Small intestine (tissue), 7 donors: Measurements from ENCODE around the gene TNS1. TPM values are rescaled to one million over a fixed set of nuclear protein-coding genes. Genes with fewer than 3 reads are reported as not detected.

Experiments
- DNase-seq, 2 donors: peaks; one replicate each; pipeline versions ENCODE4 v3.0.0 to v3.0.0-alpha.2; 2013
- FAIRE-seq: peaks from 2 replicates; lab custom pipeline; 2012; peaks lifted over from hg19 to GRCh38; lab: Jason Lieb, UNC
- H3K27ac ChIP-seq, 3 donors: one replicate each; pipeline ENCODE4 v1.5.1; 2013; ENCODE audit warnings: low read length in 2 of 3, mild to moderate bottlenecking in 2 of 3, control low read depth in 1 of 3, inconsistent platforms in 1 of 3, low read depth in 1 of 3, moderate library complexity in 1 of 3
- H3K27me3 ChIP-seq, 3 donors: one replicate each; pipeline ENCODE4 v1.6.1; 2013; ENCODE audit warnings: low read length in 3 of 3, inconsistent platforms in 1 of 3; ENCODE audit not compliant: control insufficient read depth in 3 of 3, insufficient read depth in 3 of 3
- H3K36me3 ChIP-seq, 3 donors: one replicate each; pipeline ENCODE4 v1.6.1; 2013; ENCODE audit warnings: low read length in 3 of 3, inconsistent platforms in 1 of 3, low read depth in 1 of 3, mild to moderate bottlenecking in 1 of 3, moderate library complexity in 1 of 3; ENCODE audit not compliant: control insufficient read depth in 3 of 3, insufficient read depth in 2 of 3
- H3K4me1 ChIP-seq, 3 donors: one replicate each; pipeline ENCODE4 v1.6.1; 2013; ENCODE audit warnings: low read length in 2 of 3, inconsistent platforms in 1 of 3, low read depth in 1 of 3, mild to moderate bottlenecking in 1 of 3, moderate library complexity in 1 of 3; ENCODE audit not compliant: control insufficient read depth in 3 of 3, insufficient read depth in 2 of 3
- H3K4me3 ChIP-seq, 3 donors: one replicate each; pipeline ENCODE4 v1.5.1; 2013; ENCODE audit warnings: low read length in 3 of 3, control low read depth in 1 of 3, inconsistent platforms in 1 of 3, low read depth in 1 of 3, mild to moderate bottlenecking in 1 of 3, moderate library complexity in 1 of 3
- H3K9me3 ChIP-seq, 2 donors: one replicate each; pipeline ENCODE4 v1.6.1; 2013; ENCODE audit warnings: low read depth in 1 of 2, low read length in 1 of 2; ENCODE audit not compliant: control insufficient read depth in 2 of 2, insufficient read depth in 1 of 2
- WGBS, 3 donors: extraction: QIAGEN DNeasy Blood & Tissue Kit; methylation state at CpG; one replicate each; pipeline ENCODE4 v1.1.7; 2013; 5-methylcytosine and 5-hydroxymethylcytosine counted together
- polyA plus RNA-seq, 4 donors: library from polyadenylated mRNA; stranded (reverse) in 3 of 4; unstranded in 1 of 4; fragments of 200-250 nt in 3 of 4; fragments of 120-200 nt in 1 of 4; gene quantifications; one replicate each; pipeline versions ENCODE4 v1.2.1 to v1.2.3, GENCODE V29; 2013
- donor health status: healthy with polysubstance abuse.
- donor health status: control.
- donor health status: control.
- donor health status: Bipolar disorder and iron deficiency.
- donor health status: healthy.

TNS1 gene
- polyA plus RNA-seq, 4 donors, result 1.3 to 52.1 (median 9.8) TPM

- H3K4me1 ChIP-seq, result peaks cover 0 to 5% (median 0%) of the 10 kb centered on the region in 3 donors
- DNase-seq (no peak), FAIRE-seq (no peak)
- H3K9me3 ChIP-seq, result no peaks in the 10 kb centered on the region
- WGBS, 3 donors, result 77 to 96% (median 78%) methylated on average over 6 to 7 of the region's 7 CpGs
- H3K4me3 ChIP-seq, result no peak overlapping the region
- H3K27ac ChIP-seq, result peak overlapping the region in 1 of 3 donors; percentile 20
- no peaks in the 10 kb centered on the region for H3K27me3 ChIP-seq
- peaks cover 0 to 46% (median 0%) of the 10 kb centered on the region in 3 donors for H3K36me3 ChIP-seq
These were observed 182.5 kb downstream of the TNS1 start for GRCh38 chr2:217820091-217820819.

- WGBS, 3 donors, result 88 to 91% (median 88%) methylated on average over 19 of the region's 19 CpGs
- H3K9me3 ChIP-seq, result no peaks in the 10 kb centered on the region
- no peak for DNase-seq
- H3K27ac ChIP-seq, result no peak overlapping the region
- no peak overlapping the region for H3K4me3 ChIP-seq
- FAIRE-seq, result no peak
- H3K4me1 ChIP-seq, result peaks cover 0 to 11% (median 0%) of the 10 kb centered on the region in 3 donors
- H3K36me3 ChIP-seq, result peaks cover 0 to 50% (median 0%) of the 10 kb centered on the region in 3 donors
- H3K27me3 ChIP-seq, result no peaks in the 10 kb centered on the region
These were observed 184.4 kb downstream of the TNS1 start for GRCh38 chr2:217818293-217818850.

- Histone ChIP-seq H3K27me3 (no peaks in the 10 kb centered on the region), H3K36me3 (peaks cover 0 to 53% (median 0%) of the 10 kb centered on the region in 3 donors), H3K4me1 (peaks cover 0 to 11% (median 0%) of the 10 kb centered on the region in 3 donors), H3K27ac (no peak overlapping the region), H3K9me3 (no peaks in the 10 kb centered on the region), H3K4me3 (no peak overlapping the region)
- DNase-seq (no peak), FAIRE-seq (no peak)
- 90 to 94% (median 93%) methylated on average over 26 of the region's 26 CpGs for WGBS, 3 donors
These were observed 185.1 kb downstream of the TNS1 start for GRCh38 chr2:217817466-217818292.

- peaks cover 0 to 52% (median 3%) of the 10 kb centered on the region in 3 donors for H3K36me3 ChIP-seq
- no peak for FAIRE-seq
- peak in 1 of 2 donors; percentile 27 for DNase-seq
- H3K4me3 ChIP-seq, result no peak overlapping the region
- peak overlapping the region in 2 of 3 donors; percentile 55 to 61 for H3K27ac ChIP-seq
- H3K4me1 ChIP-seq, result peaks cover 0 to 11% (median 0%) of the 10 kb centered on the region in 3 donors
- no peaks in the 10 kb centered on the region for H3K9me3 ChIP-seq
- WGBS, 3 donors, result 36 to 75% (median 59%) methylated on average over 11 of the region's 11 CpGs
- H3K27me3 ChIP-seq, result no peaks in the 10 kb centered on the region
These were observed 186.4 kb downstream of the TNS1 start for GRCh38 chr2:217816396-217816869.

- DNase-seq (peak in 1 of 2 donors; percentile 29), FAIRE-seq (no peak)
- H3K27ac ChIP-seq, result no peak overlapping the region
- no peaks in the 10 kb centered on the region for H3K9me3 ChIP-seq
- H3K4me1 ChIP-seq, result peaks cover 0 to 11% (median 0%) of the 10 kb centered on the region in 3 donors
- no peaks in the 10 kb centered on the region for H3K27me3 ChIP-seq
- peaks cover 0 to 55% (median 3%) of the 10 kb centered on the region in 3 donors for H3K36me3 ChIP-seq
- H3K4me3 ChIP-seq, result no peak overlapping the region
- WGBS, 3 donors, result 23 to 70% (median 38%) methylated on average over 6 of the region's 6 CpGs
These were observed 189.0 kb downstream of the TNS1 start for GRCh38 chr2:217813828-217814227.

- H3K36me3 ChIP-seq, result peaks cover 0 to 59% (median 3%) of the 10 kb centered on the region in 3 donors
These were observed 190.6 kb downstream of the TNS1 start for GRCh38 chr2:217812170-217812569.

GRCh38 chr2:217810260-217810659 lies 192.5 kb downstream of the TNS1 start:
- 85 to 93% (median 89%) methylated on average over 7 of the region's 7 CpGs for WGBS, 3 donors
- H3K4me3 ChIP-seq, result no peak overlapping the region
- DNase-seq (no peak), FAIRE-seq (no peak)
- peaks cover 0 to 11% (median 0%) of the 10 kb centered on the region in 3 donors for H3K4me1 ChIP-seq
- no peaks in the 10 kb centered on the region for H3K9me3 ChIP-seq
- no peak overlapping the region for H3K27ac ChIP-seq
- peaks cover 0 to 57% (median 3%) of the 10 kb centered on the region in 3 donors for H3K36me3 ChIP-seq
- H3K27me3 ChIP-seq, result no peaks in the 10 kb centered on the region

More at GRCh38 chr2:217812170-217812569, 190.6 kb downstream of the TNS1 start:
- H3K9me3 ChIP-seq, result no peaks in the 10 kb centered on the region
- no peak overlapping the region for H3K4me3 ChIP-seq
- H3K27me3 ChIP-seq, result no peaks in the 10 kb centered on the region
- FAIRE-seq (no peak), DNase-seq (no peak)
- H3K27ac ChIP-seq, result no peak overlapping the region
- 84 to 89% (median 87%) methylated on average over 6 of the region's 6 CpGs for WGBS, 3 donors
- peaks cover 0 to 16% (median 0%) of the 10 kb centered on the region in 3 donors for H3K4me1 ChIP-seq

- Histone ChIP-seq H3K27me3 (no peaks in the 10 kb centered on the region), H3K36me3 (peaks cover 0 to 60% (median 3%) of the 10 kb centered on the region in 3 donors), H3K27ac (no peak overlapping the region), H3K9me3 (no peaks in the 10 kb centered on the region), H3K4me3 (no peak overlapping the region), H3K4me1 (peaks cover 0 to 16% (median 0%) of the 10 kb centered on the region in 3 donors)
- WGBS, 3 donors, result 80 to 94% (median 88%) methylated on average over 7 of the region's 7 CpGs
- DNase-seq (no peak), FAIRE-seq (no peak)
These were observed 193.1 kb downstream of the TNS1 start for GRCh38 chr2:217809736-217810135.
